ENCODE measurements around the gene ERO1A. TPM values are rescaled to one million over a fixed set of nuclear protein-coding genes. Genes with fewer than 3 reads are reported as not detected.
A peak's percentile ranks its signal among the peaks of the same experiment; 100 is the strongest.

ERO1A gene
- total and polyA plus RNA-seq, 8 donors, result 9.7 to 51.0 (median 25.1) TPM

GRCh38 chr14:52692248-52692962, 3.0 kb downstream of the ERO1A start:
- no peak for ATAC-seq
- Histone ChIP-seq H3K9me3 (no peaks in the 10 kb centered on the region), H3K27me3 (no peaks in the 10 kb centered on the region), H3K27ac (peak overlapping the region in 2 of 4 donors; percentile 3 to 25), H3K4me3 (no peak overlapping the region), H3K4me1 (peaks cover 6 to 40% (median 29%) of the 10 kb centered on the region in 3 donors), H3K36me3 (no peaks in the 10 kb centered on the region)
- FAIRE-seq, result no peak
- intact Hi-C loops (cut with DNase I), result no loop called here
- 57 to 64% methylated on average over 5 of the region's 5 CpGs for WGBS, 2 donors
- no peak for DNase-seq
- TF ChIP-seq CTCF (IDR thresholded peaks at IDR 0.05), result no peak

GRCh38 chr14:52690983-52691760, 4.2 kb downstream of the ERO1A start:
- no peak for TF ChIP-seq CTCF (IDR thresholded peaks at IDR 0.05)
- Histone ChIP-seq H3K36me3 (no peaks in the 10 kb centered on the region), H3K9me3 (no peaks in the 10 kb centered on the region), H3K27me3 (no peaks in the 10 kb centered on the region), H3K27ac (peak overlapping the region in 2 of 4 donors; percentile 25 to 34), H3K4me3 (no peak overlapping the region), H3K4me1 (peaks cover 6 to 42% (median 29%) of the 10 kb centered on the region in 3 donors)
- DNase-seq, result no peak
- FAIRE-seq, result no peak
- no peak for ATAC-seq
- 62 to 65% methylated on average over 7 of the region's 7 CpGs for whole genome bisulfite sequencing, 2 donors
- intact Hi-C loops (cut with DNase I), result no loop called here

- WGBS, 2 donors, result 97 to 100% methylated on average over 1 of the region's 1 CpG
- Histone ChIP-seq H3K36me3 (no peaks in the 10 kb centered on the region), H3K9me3 (no peaks in the 10 kb centered on the region), H3K27ac (no peak overlapping the region), H3K27me3 (no peaks in the 10 kb centered on the region), H3K4me1 (peaks cover 4 to 36% (median 11%) of the 10 kb centered on the region in 3 donors), H3K4me3 (no peak overlapping the region)
- intact Hi-C loops (cut with DNase I), result no loop called here
- TF ChIP-seq CTCF (IDR thresholded peaks at IDR 0.05), result no peak
- DNase-seq (no peak), ATAC-seq (no peak), FAIRE-seq (no peak)
These were observed 9.2 kb downstream of the ERO1A start for GRCh38 chr14:52686176-52686575.

GRCh38 chr14:52683985-52684520, 11.3 kb downstream of the ERO1A start:
- intact Hi-C loops (cut with DNase I), result no loop called here
- WGBS, 2 donors, result 46 to 53% methylated on average over 2 of the region's 2 CpGs
- TF ChIP-seq CTCF (IDR thresholded peaks at IDR 0.05), result no peak
- no peak overlapping the region for H3K4me3 ChIP-seq
- peaks cover 0 to 5% (median 0%) of the 10 kb centered on the region in 3 donors for H3K36me3 ChIP-seq
- FAIRE-seq (no peak), DNase-seq (no peak), ATAC-seq (peak in 2 of 4 donors; percentile 12 to 21)
- H3K27ac ChIP-seq, result no peak overlapping the region
- no peaks in the 10 kb centered on the region for H3K27me3 ChIP-seq
- no peaks in the 10 kb centered on the region for H3K9me3 ChIP-seq
- peaks cover 4 to 20% (median 9%) of the 10 kb centered on the region in 3 donors for H3K4me1 ChIP-seq
